CD4-positive, alpha-beta T cell (primary cell): ENCODE measurements around the gene DNAJC17. TPM values are rescaled to one million over a fixed set of nuclear protein-coding genes. Genes with fewer than 3 reads are reported as not detected.
A peak's percentile ranks its signal among the peaks of the same experiment; 100 is the strongest.

Experiments
- ATAC-seq: fragments of 200-7000 bp; cut with Tn5 transposase; one replicate; pipeline ENCODE4 v1.10.0; 2022; ENCODE audit warnings: mild to moderate bottlenecking; ENCODE audit not compliant: poor library complexity
- CTCF ChIA-PET: fragments of 350-600 bp; sonication (Branson Sonifier 250); formaldehyde crosslinking; loops from one replicate; lab custom pipeline; 2021; ENCODE audit warnings: antibody characterized with exemption, inconsistent platforms; lab: Charles Lee
- POLR2A ChIA-PET: fragments of 350-600 bp; sonication (Branson Sonifier 250); formaldehyde crosslinking; loops from one replicate; lab custom pipeline; 2021; ENCODE audit warnings: antibody characterized with exemption, inconsistent platforms; lab: Charles Lee
- DNase-seq, 14 experiments: peaks; one replicate each; pipeline ENCODE4 v3.0.0-alpha.2; 2013 to 2020; ENCODE audit warnings: mixed read lengths in 2 of 14
- H3K27ac ChIP-seq, 2 donors: one replicate each; pipeline versions ENCODE4 v1.5.1 to v1.7.0; 2013; ENCODE audit warnings: low read length in 2 of 2, low read depth in 1 of 2, mild to moderate bottlenecking in 1 of 2
- H3K27me3 ChIP-seq, 2 experiments: 1 replicate in 1 of 2; 2 replicates in 1 of 2; pipeline versions ENCODE4 v1.6.1 to v1.7.0; 2013; ENCODE audit warnings: low read length in 2 of 2, control low read depth in 1 of 2, mild to moderate bottlenecking in 1 of 2, moderate library complexity in 1 of 2; ENCODE audit not compliant: insufficient read depth in 2 of 2, control insufficient read depth in 1 of 2
- H3K36me3 ChIP-seq: one replicate; pipeline ENCODE4 v1.6.1; 2013; ENCODE audit warnings: low read length, control low read depth; ENCODE audit not compliant: insufficient read depth
- H3K4me1 ChIP-seq: one replicate; pipeline ENCODE4 v1.6.1; 2013; ENCODE audit warnings: low read length, control low read depth; ENCODE audit not compliant: insufficient read depth
- H3K4me3 ChIP-seq: one replicate; pipeline ENCODE4 v1.5.1; 2013; ENCODE audit warnings: mild to moderate bottlenecking, low read length, moderate library complexity
- H3K9me3 ChIP-seq, 2 experiments: 1 replicate in 1 of 2; 2 replicates in 1 of 2; pipeline versions ENCODE4 v1.6.1 to v1.7.0; 2013; ENCODE audit warnings: low read length in 2 of 2, mild to moderate bottlenecking in 2 of 2, control low read depth in 1 of 2, moderate library complexity in 1 of 2; ENCODE audit not compliant: control insufficient read depth in 1 of 2, insufficient read depth in 1 of 2
- H3K27ac Mint-ChIP-seq: one replicate; pipeline ENCODE4 v1.8.0; 2020; ENCODE audit warnings: mixed read lengths
- H3K27me3 Mint-ChIP-seq: one replicate; pipeline ENCODE4 v1.8.0; 2021; ENCODE audit warnings: mixed read lengths
- H3K36me3 Mint-ChIP-seq: one replicate; pipeline ENCODE4 v1.8.0; 2021; ENCODE audit warnings: low read depth, mixed read lengths
- H3K4me1 Mint-ChIP-seq: one replicate; pipeline ENCODE4 v1.8.0; 2021; ENCODE audit warnings: low read depth, mixed read lengths
- H3K4me3 Mint-ChIP-seq: one replicate; pipeline ENCODE4 v1.8.0; 2020; ENCODE audit warnings: mild to moderate bottlenecking, mixed read lengths
- H3K9me3 Mint-ChIP-seq: one replicate; pipeline ENCODE4 v1.8.0; 2020; ENCODE audit warnings: mixed read lengths
- intact Hi-C, 2 experiments: fragments of 100-400 bp; cut with DNase I in 1 of 2; cut with micrococcal nuclease in 1 of 2; formaldehyde crosslinking; loops; one replicate each; pipeline versions ENCODE4 v1.15.1 to v1.9.0; 2023 to 2025; cut with DNase I, micrococcal nuclease
- total RNA-seq, 174 experiments: library from RNA in 2 of 174; stranded (reverse) in 2 of 174; gene quantifications; one replicate each; pipeline ENCODE4 v1.2.3 and lab custom pipeline; 2021 to 2026
- TF ChIP-seq, protein P1 (sequence below): fragments of 200-600 bp; IDR thresholded peaks from one replicate; pipeline ENCODE4 v1.8.0; 2022; ENCODE audit warnings: antibody characterized with exemption, mild to moderate bottlenecking

Gene DNAJC17
- total RNA-seq, 2 experiments from 2014 or later: 14.4 to 17.9 TPM

DNA sequence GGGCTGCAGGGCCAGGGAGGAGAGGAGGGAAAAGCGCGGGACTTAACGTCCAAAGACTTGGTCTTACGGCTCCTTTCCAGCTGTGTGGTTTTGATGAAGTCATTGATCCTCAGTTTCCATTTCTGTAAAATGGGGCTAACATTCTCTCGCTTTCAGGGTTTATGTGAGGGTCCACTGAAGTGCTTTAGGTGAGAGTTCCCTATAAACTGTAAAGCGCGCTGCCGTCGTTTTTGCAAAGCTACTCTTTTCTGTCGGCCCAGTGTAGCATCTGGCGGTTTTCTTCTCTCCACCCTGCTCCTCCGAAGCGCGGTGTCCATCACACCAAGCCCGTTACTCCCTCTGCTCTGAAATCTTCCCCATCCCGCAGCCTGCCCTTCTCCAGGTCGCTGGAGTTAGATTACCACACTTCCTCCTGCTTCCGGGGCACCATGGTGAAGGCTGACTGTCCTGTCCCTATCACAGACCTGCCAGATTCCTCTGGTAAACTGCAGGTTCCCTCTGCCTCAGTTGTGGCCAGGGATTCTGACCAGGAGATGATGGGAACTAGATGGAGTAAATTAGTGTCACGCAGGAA is 702 bp upstream of the DNAJC17 start:
- DNase-seq: no peak
- Mint-ChIP-seq H3K36me3 (peaks cover 25% of the 10 kb centered on the region), H3K4me1 (peaks cover 23% of the 10 kb centered on the region), H3K27me3 (no peaks in the 10 kb centered on the region), H3K9me3 (no peaks in the 10 kb centered on the region), H3K4me3 (peak overlapping the region; percentile 96), H3K27ac (peak overlapping the region; percentile 47)
- intact Hi-C loops: loop anchor here (1.0 to 5.0 kb wide), 5 partner anchors 53 to 734 kb away; partner anchors contain the start of genes RMDN3 (in 2 of the 2), RAD51 (in 1 of the 2), RPAP1 (in 1 of the 2) and VPS18 (in 1 of the 2)
- ChIA-PET POLR2A (interaction anchor here (0.6 to 2.6 kb wide), 6 partner anchors 12 to 114 kb away, joined by 3 to 13 read pairs (median 6); partner anchors contain the start of genes RAD51 and VPS18), CTCF (interaction anchor here (2.0 kb wide), 1 partner anchor 86 kb away, joined by 8 read pairs; the partner anchor contains the start of gene VPS18)
- TF ChIP-seq, protein P1, sequence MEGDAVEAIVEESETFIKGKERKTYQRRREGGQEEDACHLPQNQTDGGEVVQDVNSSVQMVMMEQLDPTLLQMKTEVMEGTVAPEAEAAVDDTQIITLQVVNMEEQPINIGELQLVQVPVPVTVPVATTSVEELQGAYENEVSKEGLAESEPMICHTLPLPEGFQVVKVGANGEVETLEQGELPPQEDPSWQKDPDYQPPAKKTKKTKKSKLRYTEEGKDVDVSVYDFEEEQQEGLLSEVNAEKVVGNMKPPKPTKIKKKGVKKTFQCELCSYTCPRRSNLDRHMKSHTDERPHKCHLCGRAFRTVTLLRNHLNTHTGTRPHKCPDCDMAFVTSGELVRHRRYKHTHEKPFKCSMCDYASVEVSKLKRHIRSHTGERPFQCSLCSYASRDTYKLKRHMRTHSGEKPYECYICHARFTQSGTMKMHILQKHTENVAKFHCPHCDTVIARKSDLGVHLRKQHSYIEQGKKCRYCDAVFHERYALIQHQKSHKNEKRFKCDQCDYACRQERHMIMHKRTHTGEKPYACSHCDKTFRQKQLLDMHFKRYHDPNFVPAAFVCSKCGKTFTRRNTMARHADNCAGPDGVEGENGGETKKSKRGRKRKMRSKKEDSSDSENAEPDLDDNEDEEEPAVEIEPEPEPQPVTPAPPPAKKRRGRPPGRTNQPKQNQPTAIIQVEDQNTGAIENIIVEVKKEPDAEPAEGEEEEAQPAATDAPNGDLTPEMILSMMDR: no peak
- peak overlapping the region in 1 of 2 donors; percentile 90 for H3K27ac ChIP-seq
- H3K9me3 ChIP-seq: no peaks in the 10 kb centered on the region
- no peaks in the 10 kb centered on the region for H3K27me3 ChIP-seq
- H3K4me3 ChIP-seq: peak overlapping the region; percentile 80
- H3K4me1 ChIP-seq: peaks cover 30% of the 10 kb centered on the region
- H3K36me3 ChIP-seq: peaks cover 28% of the 10 kb centered on the region
- no peak for ATAC-seq

DNA sequence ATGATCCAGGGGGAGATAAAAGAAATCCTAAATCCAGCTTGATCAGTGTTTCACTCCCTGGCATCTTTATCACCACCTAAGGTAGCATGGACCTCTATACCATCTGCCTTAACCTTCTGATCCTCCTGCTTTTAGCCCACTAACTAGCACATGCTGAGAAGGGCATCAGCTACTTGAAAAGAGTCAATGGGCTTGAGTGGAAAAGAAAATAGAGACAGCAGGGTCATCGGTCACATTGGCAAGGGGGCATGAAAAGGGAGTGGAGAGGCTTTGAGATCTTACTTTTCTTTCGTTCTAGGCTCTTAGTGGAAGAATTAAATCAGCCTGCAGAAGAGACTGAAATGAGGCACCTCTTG is 623 bp downstream of the DNAJC17 start:
- H3K36me3 Mint-ChIP-seq: peaks cover 28% of the 10 kb centered on the region
- no peaks in the 10 kb centered on the region for H3K9me3 ChIP-seq
- ATAC-seq: no peak
- H3K27ac ChIP-seq: peak overlapping the region; percentile 90 to 93
- intact Hi-C loops: loop anchor here (1.0 to 5.0 kb wide), 5 partner anchors 51 to 736 kb away; partner anchors contain the start of genes RMDN3 (in 2 of the 2), RAD51 (in 1 of the 2), RPAP1 (in 1 of the 2) and VPS18 (in 1 of the 2)
- CTCF ChIA-PET: interaction anchor here (1.0 to 2.0 kb wide), 3 partner anchors 51 to 88 kb away, joined by 3 to 8 read pairs (median 5); partner anchors contain the start of gene VPS18
- H3K4me1 Mint-ChIP-seq: peaks cover 26% of the 10 kb centered on the region
- no peaks in the 10 kb centered on the region for H3K27me3 ChIP-seq
- peak overlapping the region; percentile 96 for H3K4me3 Mint-ChIP-seq
- POLR2A ChIA-PET: interaction anchor here (0.6 to 2.6 kb wide), 8 partner anchors 16 to 310 kb away, joined by 3 to 13 read pairs (median 4); partner anchors contain the start of genes C15orf62, CCDC32, INO80 and RAD51
- H3K4me3 ChIP-seq: peak overlapping the region; percentile 80
- peaks cover 19% of the 10 kb centered on the region for H3K36me3 ChIP-seq
- H3K27ac Mint-ChIP-seq: peak overlapping the region; percentile 91
- no peak for DNase-seq
- TF ChIP-seq, protein P1: no peak
- H3K9me3 Mint-ChIP-seq: no peaks in the 10 kb centered on the region
- H3K4me1 ChIP-seq: peaks cover 30% of the 10 kb centered on the region
- H3K27me3 Mint-ChIP-seq: no peaks in the 10 kb centered on the region

DNA sequence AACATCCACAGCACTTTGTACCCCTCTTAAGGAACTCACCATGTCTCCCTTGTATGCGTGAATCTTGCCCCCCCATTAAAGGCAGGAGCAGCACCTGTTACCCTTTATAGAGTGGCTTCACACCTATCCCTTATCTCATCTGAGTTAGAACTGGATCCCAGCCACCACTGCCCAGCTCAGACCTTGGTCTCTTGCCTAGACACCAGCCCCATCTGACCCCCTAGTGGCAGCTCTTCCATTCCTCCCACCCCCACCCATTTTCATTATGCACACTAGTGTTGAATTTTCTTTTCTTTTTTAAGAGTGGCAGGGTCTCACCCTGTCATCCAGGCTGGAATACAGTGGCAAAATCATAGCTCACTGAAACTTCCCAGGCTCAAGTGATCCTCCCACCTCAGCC is 3.6 kb downstream of the DNAJC17 start:
- DNase-seq (no peak), ATAC-seq (no peak)
- H3K27me3 Mint-ChIP-seq: no peaks in the 10 kb centered on the region
- H3K9me3 Mint-ChIP-seq: no peaks in the 10 kb centered on the region
- H3K36me3 Mint-ChIP-seq: peaks cover 38% of the 10 kb centered on the region
- no peaks in the 10 kb centered on the region for H3K27me3 ChIP-seq
- no peak overlapping the region for H3K27ac Mint-ChIP-seq
- no peak overlapping the region for H3K4me3 Mint-ChIP-seq
- CTCF ChIA-PET: interaction anchor here (0.6 to 1.6 kb wide), 3 partner anchors 21 to 79 kb away, joined by 3 read pairs; no protein-coding TSS in a partner anchor
- H3K9me3 ChIP-seq: no peaks in the 10 kb centered on the region
- intact Hi-C loops: no loop called here
- H3K27ac ChIP-seq: no peak overlapping the region
- no peak overlapping the region for H3K4me3 ChIP-seq
- peaks cover 11% of the 10 kb centered on the region for H3K36me3 ChIP-seq
- POLR2A ChIA-PET: no interaction called here
- TF ChIP-seq, protein P1: no peak
- peaks cover 26% of the 10 kb centered on the region for H3K4me1 ChIP-seq
- H3K4me1 Mint-ChIP-seq: peaks cover 33% of the 10 kb centered on the region
